H9 (cell line): ENCODE results near the gene SPEF2. TPM values are rescaled to one million over a fixed set of nuclear protein-coding genes. Genes with fewer than 3 reads are reported as not detected.

Experiments
- DNase-seq: peaks from one replicate; pipeline ENCODE4 v3.0.0-alpha.2; 2017
- H2AFZ ChIP-seq: one replicate; pipeline ENCODE4 v1.6.1; 2013; ENCODE audit warnings: mild to moderate bottlenecking, low read length, control low read depth, moderate library complexity
- H2AK5ac ChIP-seq: 2 replicates; pipeline ENCODE4 v1.6.1; 2013; ENCODE audit warnings: low read length, control low read depth, mixed read lengths; ENCODE audit not compliant: insufficient read length
- H2BK120ac ChIP-seq: one replicate; pipeline ENCODE4 v1.6.1; 2013; ENCODE audit warnings: low read depth, mild to moderate bottlenecking, low read length, control low read depth, inconsistent platforms; ENCODE audit not compliant: poor library complexity, severe bottlenecking
- H2BK12ac ChIP-seq: 2 replicates; pipeline ENCODE4 v1.6.1; 2013; ENCODE audit warnings: low read length, control low read depth, mixed read lengths, low read depth; ENCODE audit not compliant: insufficient read length
- H2BK15ac ChIP-seq: 2 replicates; pipeline ENCODE4 v1.6.1; 2013; ENCODE audit warnings: low read depth, low read length, control low read depth
- H2BK20ac ChIP-seq: one replicate; pipeline ENCODE4 v1.6.1; 2013; ENCODE audit warnings: low read depth, mild to moderate bottlenecking, low read length, control low read depth, inconsistent platforms; ENCODE audit not compliant: poor library complexity, severe bottlenecking
- H2BK5ac ChIP-seq: 2 replicates; pipeline ENCODE4 v1.6.1; 2013; ENCODE audit warnings: low read length, control low read depth, mixed read lengths; ENCODE audit not compliant: insufficient read length
- H3K14ac ChIP-seq: 2 replicates; pipeline ENCODE4 v1.6.1; 2013; ENCODE audit warnings: low read length, control low read depth; ENCODE audit not compliant: insufficient read depth
- H3K18ac ChIP-seq: 2 replicates; pipeline ENCODE4 v1.6.1; 2013; ENCODE audit warnings: low read depth, mild to moderate bottlenecking, mixed read lengths, low read length, control low read depth; ENCODE audit not compliant: insufficient read length
- H3K23ac ChIP-seq: 2 replicates; pipeline ENCODE4 v1.6.1; 2013; ENCODE audit warnings: low read length, control low read depth, mixed read lengths, low read depth; ENCODE audit not compliant: insufficient read length
- H3K23me2 ChIP-seq: 2 replicates; pipeline ENCODE4 v1.6.1; 2013; ENCODE audit warnings: low read depth, mild to moderate bottlenecking, mixed read lengths, low read length, control low read depth; ENCODE audit not compliant: insufficient read length, poor library complexity, severe bottlenecking
- H3K27ac ChIP-seq: 2 replicates; pipeline ENCODE4 v1.5.1; 2013; ENCODE audit warnings: low read length, control low read depth, mixed read lengths, low read depth; ENCODE audit not compliant: insufficient read length
- H3K27me3 ChIP-seq: 2 replicates; pipeline ENCODE4 v1.6.1; 2013; ENCODE audit warnings: low read length, control low read depth, inconsistent platforms; ENCODE audit not compliant: insufficient read depth
- H3K4ac ChIP-seq: 2 replicates; pipeline ENCODE4 v1.6.1; 2013; ENCODE audit warnings: low read depth, mild to moderate bottlenecking, control low read depth, inconsistent platforms, low read length, moderate library complexity
- H3K4me1 ChIP-seq: 2 replicates; pipeline ENCODE4 v1.6.1; 2013; ENCODE audit warnings: low read length, control low read depth, inconsistent platforms; ENCODE audit not compliant: insufficient read depth
- H3K4me2 ChIP-seq: 2 replicates; pipeline ENCODE4 v1.6.1; 2013; ENCODE audit warnings: low read length, control low read depth, mixed read lengths; ENCODE audit not compliant: insufficient read length, insufficient read depth
- H3K56ac ChIP-seq: 2 replicates; pipeline ENCODE4 v1.6.1; 2013; ENCODE audit warnings: low read depth, mild to moderate bottlenecking, mixed read lengths, low read length, control low read depth; ENCODE audit not compliant: insufficient read length
- H3K79me1 ChIP-seq: 2 replicates; pipeline ENCODE4 v1.6.1; 2013; ENCODE audit warnings: low read depth, mild to moderate bottlenecking, moderate library complexity, low read length, control low read depth, inconsistent platforms; ENCODE audit not compliant: insufficient read depth, poor library complexity, severe bottlenecking
- H3K79me2 ChIP-seq: 2 replicates; pipeline ENCODE4 v1.6.1; 2013; ENCODE audit warnings: low read length, control low read depth, inconsistent platforms; ENCODE audit not compliant: insufficient read depth
- H3K9ac ChIP-seq: 2 replicates; pipeline ENCODE4 v1.6.1; 2013; ENCODE audit warnings: low read length, control low read depth, mixed read lengths; ENCODE audit not compliant: insufficient read length; ENCODE audit errors: extremely low read depth
- H3K9me3 ChIP-seq: one replicate; pipeline ENCODE4 v1.6.1; 2013; ENCODE audit warnings: low read depth, low read length, inconsistent platforms; ENCODE audit not compliant: control insufficient read depth
- H3T11ph ChIP-seq: one replicate; pipeline ENCODE4 v1.6.1; 2013; ENCODE audit warnings: mild to moderate bottlenecking, low read length, control low read depth, inconsistent platforms
- H4K20me1 ChIP-seq: one replicate; pipeline ENCODE4 v1.6.1; 2013; ENCODE audit not compliant: control insufficient read depth, insufficient read length, insufficient read depth
- H4K5ac ChIP-seq: 2 replicates; pipeline ENCODE4 v1.6.1; 2013; ENCODE audit warnings: low read depth, mild to moderate bottlenecking, mixed read lengths, low read length, control low read depth; ENCODE audit not compliant: insufficient read length
- H4K8ac ChIP-seq: replicated peaks from 2 replicates; pipeline ENCODE4 v1.6.1; 2013; ENCODE audit warnings: low read length, control low read depth, mixed read lengths, low read depth; ENCODE audit not compliant: insufficient read length
- H4K91ac ChIP-seq: 2 replicates; pipeline ENCODE4 v1.6.1; 2013; ENCODE audit warnings: low read depth, mild to moderate bottlenecking, moderate library complexity, mixed read lengths, low read length, control low read depth; ENCODE audit not compliant: insufficient read length
- H3K27ac Mint-ChIP-seq, 3 experiments: 2 replicates in 2 of 3; 3 replicates in 1 of 3; pipeline ENCODE4 v1.8.0; 2020 to 2021; ENCODE audit warnings: mixed read lengths in 3 of 3, mild to moderate bottlenecking in 1 of 3, moderate library complexity in 1 of 3
- H3K27me3 Mint-ChIP-seq: 2 replicates; pipeline ENCODE4 v1.8.0; 2021; ENCODE audit warnings: low read depth, mild to moderate bottlenecking, moderate library complexity, mixed read lengths
- H3K36me3 Mint-ChIP-seq, 3 experiments: 2 replicates in 2 of 3; 3 replicates in 1 of 3; pipeline ENCODE4 v1.8.0; 2020 to 2021; ENCODE audit warnings: low read depth in 3 of 3, mixed read lengths in 3 of 3; ENCODE audit not compliant: insufficient read depth in 1 of 3
- H3K4me1 Mint-ChIP-seq, 2 experiments: 2 replicates each; pipeline ENCODE4 v1.8.0; 2020; ENCODE audit warnings: mixed read lengths in 2 of 2
- H3K4me3 Mint-ChIP-seq, 2 experiments: 2 replicates in 1 of 2; 3 replicates in 1 of 2; pipeline ENCODE4 v1.8.0; 2020 to 2021; ENCODE audit warnings: mild to moderate bottlenecking in 2 of 2, mixed read lengths in 2 of 2, moderate library complexity in 1 of 2
- H3K9me3 Mint-ChIP-seq, 2 experiments: 2 replicates in 1 of 2; 3 replicates in 1 of 2; pipeline ENCODE4 v1.8.0; 2020; ENCODE audit warnings: mild to moderate bottlenecking in 2 of 2, mixed read lengths in 2 of 2, moderate library complexity in 1 of 2
- CTCF ChIP-seq: fragments of 200-600 bp; sonication (generic); conservative IDR thresholded peaks from 3 replicates; pipeline ENCODE4 v1.8.0; 2021; ENCODE audit warnings: antibody characterized with exemption, mild to moderate bottlenecking
- WGBS: extraction: QIAGEN DNeasy Blood & Tissue Kit; methylation state at CpG from one replicate; pipeline ENCODE4 v1.1.7; 2013; ENCODE audit warnings: missing lambda C conversion rate, low lambda C conversion rate, mixed read lengths; ENCODE audit not compliant: insufficient read length; ENCODE audit errors: extremely low coverage; 5-methylcytosine and 5-hydroxymethylcytosine counted together
- total RNA-seq: library from RNA; stranded (reverse); gene quantifications from 2 replicates; pipeline ENCODE4 v1.2.1, GENCODE V29; 2021

SPEF2 gene
- total RNA-seq, 1 experiment from 2014 or later = 1.0 TPM

DNA sequence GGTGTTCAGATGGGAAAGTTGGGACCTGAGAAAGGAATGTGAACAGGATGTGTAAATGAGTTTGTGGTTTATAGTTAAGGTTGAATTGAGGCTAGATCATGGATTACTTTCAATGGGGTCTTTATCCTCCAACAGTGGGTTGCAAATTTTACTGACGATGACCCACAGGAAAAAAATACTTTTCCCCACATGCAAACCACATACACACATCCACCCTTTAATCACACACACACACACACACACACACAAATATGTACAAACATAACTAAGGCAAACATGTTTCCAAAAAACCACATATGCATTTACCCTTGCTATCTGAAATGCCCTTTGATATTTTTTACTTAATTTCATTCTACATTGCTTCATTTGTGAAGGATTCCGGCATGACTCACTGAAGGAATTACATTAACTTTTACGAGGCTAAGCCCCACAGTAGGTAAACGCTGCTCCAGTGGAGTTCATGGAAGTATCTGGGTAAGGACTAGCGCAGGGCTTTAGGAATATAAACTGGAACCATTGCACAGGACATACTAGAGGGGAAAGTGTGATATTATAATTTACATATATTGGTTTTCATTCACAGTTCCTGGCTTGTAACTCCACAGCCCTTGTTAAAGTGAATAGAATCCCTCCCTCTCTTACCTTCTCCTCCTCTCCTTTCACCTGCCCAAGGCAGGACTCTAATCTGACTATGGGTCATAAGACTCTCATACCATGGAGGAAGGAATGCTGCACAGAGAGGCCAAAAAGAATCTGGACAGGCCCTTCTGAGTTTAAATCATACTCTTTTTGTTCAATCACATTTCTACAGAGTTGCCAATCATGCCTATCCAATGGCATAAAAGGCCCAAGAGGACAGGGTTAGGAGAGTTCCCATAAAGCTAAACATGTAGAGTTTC lies 8.5 kb upstream of the SPEF2 start:
- Histone ChIP-seq H3K23ac (no peak overlapping the region), H3K79me1 (no peaks in the 10 kb centered on the region), H3K9me3 (no peaks in the 10 kb centered on the region), H3K4me1 (no peaks in the 10 kb centered on the region), H3T11ph (no peak overlapping the region), H4K91ac (no peak overlapping the region), H2BK120ac (no peak overlapping the region), H3K14ac (no peak overlapping the region), H4K5ac (no peak overlapping the region), H3K56ac (no peak overlapping the region), H3K4ac (no peak overlapping the region), H2AFZ (no peak overlapping the region), H2BK20ac (no peak overlapping the region), H3K23me2 (no peaks in the 10 kb centered on the region), H4K20me1 (no peaks in the 10 kb centered on the region), H2BK15ac (no peak overlapping the region), H3K27ac (no peak overlapping the region), H3K79me2 (no peaks in the 10 kb centered on the region), H3K18ac (no peak overlapping the region), H2BK12ac (no peak overlapping the region), H2BK5ac (no peak overlapping the region), H3K4me2 (no peak overlapping the region), H3K27me3 (no peaks in the 10 kb centered on the region), H3K9ac (no peak overlapping the region), H2AK5ac (no peak overlapping the region), H4K8ac (no peak overlapping the region)
- no peak overlapping the region for H3K4me3 Mint-ChIP-seq
- no peak overlapping the region for H3K27ac Mint-ChIP-seq
- no peak for TF ChIP-seq CTCF
- WGBS = no CpG with 5 or more reads among the region's 5 CpGs
- no peaks in the 10 kb centered on the region for H3K4me1 Mint-ChIP-seq
- peaks cover 4 to 8% of the 10 kb centered on the region in 2 experiments; a peak in 4 of 5 replicates for H3K9me3 Mint-ChIP-seq
- no peak for DNase-seq
- H3K36me3 Mint-ChIP-seq = no peaks in the 10 kb centered on the region; a peak in 1 of 7 replicates
- peaks cover 8% of the 10 kb centered on the region for H3K27me3 Mint-ChIP-seq
